ENCODE data around the gene BEND5. TPM values are rescaled to one million over a fixed set of nuclear protein-coding genes. Genes with fewer than 3 reads are reported as not detected.

Gene BEND5
- total and polyA plus RNA-seq, 12 donors: 1.2 to 9.1 (median 4.3) TPM

GRCh38 chr1:48803474-48803873, 26.8 kb upstream of the BEND5 start:
- Histone ChIP-seq H3K4me1 (no peaks in the 10 kb centered on the region), H3K27ac (no peak overlapping the region), H3K4me3 (no peak overlapping the region), H3K27me3 (peaks cover 0 to 40% (median 7%) of the 10 kb centered on the region in 7 donors), H3K9me3 (no peaks in the 10 kb centered on the region), H3K36me3 (no peaks in the 10 kb centered on the region)
- ATAC-seq: no peak
- TF ChIP-seq, protein P1, sequence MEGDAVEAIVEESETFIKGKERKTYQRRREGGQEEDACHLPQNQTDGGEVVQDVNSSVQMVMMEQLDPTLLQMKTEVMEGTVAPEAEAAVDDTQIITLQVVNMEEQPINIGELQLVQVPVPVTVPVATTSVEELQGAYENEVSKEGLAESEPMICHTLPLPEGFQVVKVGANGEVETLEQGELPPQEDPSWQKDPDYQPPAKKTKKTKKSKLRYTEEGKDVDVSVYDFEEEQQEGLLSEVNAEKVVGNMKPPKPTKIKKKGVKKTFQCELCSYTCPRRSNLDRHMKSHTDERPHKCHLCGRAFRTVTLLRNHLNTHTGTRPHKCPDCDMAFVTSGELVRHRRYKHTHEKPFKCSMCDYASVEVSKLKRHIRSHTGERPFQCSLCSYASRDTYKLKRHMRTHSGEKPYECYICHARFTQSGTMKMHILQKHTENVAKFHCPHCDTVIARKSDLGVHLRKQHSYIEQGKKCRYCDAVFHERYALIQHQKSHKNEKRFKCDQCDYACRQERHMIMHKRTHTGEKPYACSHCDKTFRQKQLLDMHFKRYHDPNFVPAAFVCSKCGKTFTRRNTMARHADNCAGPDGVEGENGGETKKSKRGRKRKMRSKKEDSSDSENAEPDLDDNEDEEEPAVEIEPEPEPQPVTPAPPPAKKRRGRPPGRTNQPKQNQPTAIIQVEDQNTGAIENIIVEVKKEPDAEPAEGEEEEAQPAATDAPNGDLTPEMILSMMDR (IDR thresholded peaks at IDR 0.05): no peak
- no peak for DNase-seq
- intact Hi-C loops (cut with DNase I): loop anchor here in 1 of 10 donors (10.0 kb wide), 1 partner anchor 229 kb away; no protein-coding TSS in a partner anchor

DNA sequence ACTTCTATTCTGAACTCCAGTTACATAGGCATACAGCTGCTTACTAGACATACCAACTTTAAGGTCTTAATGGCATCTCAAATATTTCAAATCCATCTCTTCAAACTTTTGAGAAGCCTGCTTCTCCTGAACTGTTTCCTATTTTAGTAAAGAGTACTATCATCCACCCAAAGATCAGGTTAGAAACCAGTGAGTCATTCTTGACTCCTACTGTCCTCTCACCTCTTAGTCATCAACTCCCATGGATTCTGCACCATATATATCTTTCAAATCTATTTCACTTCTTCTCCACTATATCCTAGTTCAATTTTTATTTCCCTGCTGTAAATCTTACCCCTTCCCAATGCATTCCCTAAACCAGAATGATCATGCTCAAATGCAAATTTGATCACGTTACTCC, 18.1 kb upstream of the BEND5 start:
- no peak for ATAC-seq
- 2 to 53% methylated on average over 1 of the region's 1 CpG for WGBS, 2 donors
- intact Hi-C loops (cut with DNase I): no loop called here

GRCh38 chr1:48793863-48794262, 17.2 kb upstream of the BEND5 start:
- DNase-seq (no peak), ATAC-seq (no peak)
- Histone ChIP-seq H3K9me3 (no peaks in the 10 kb centered on the region), H3K36me3 (no peaks in the 10 kb centered on the region), H3K27me3 (peaks cover 0 to 15% (median 0%) of the 10 kb centered on the region in 7 donors), H3K27ac (no peak overlapping the region), H3K4me1 (no peaks in the 10 kb centered on the region), H3K4me3 (no peak overlapping the region)
- WGBS, 2 donors: 46 to 52% methylated on average over 1 of the region's 1 CpG
- TF ChIP-seq, protein P1 (IDR thresholded peaks at IDR 0.05): no peak
- intact Hi-C loops (cut with DNase I): no loop called here

More for the DNA sequence above, 18.1 kb upstream of the BEND5 start:
- TF ChIP-seq, protein P1 (IDR thresholded peaks at IDR 0.05): no peak
- no peaks in the 10 kb centered on the region for H3K9me3 ChIP-seq
- H3K4me3 ChIP-seq: no peak overlapping the region
- peaks cover 0 to 15% (median 0%) of the 10 kb centered on the region in 7 donors for H3K27me3 ChIP-seq
- no peak overlapping the region for H3K27ac ChIP-seq
- no peak for DNase-seq
- H3K36me3 ChIP-seq: no peaks in the 10 kb centered on the region
- H3K4me1 ChIP-seq: no peaks in the 10 kb centered on the region

DNA sequence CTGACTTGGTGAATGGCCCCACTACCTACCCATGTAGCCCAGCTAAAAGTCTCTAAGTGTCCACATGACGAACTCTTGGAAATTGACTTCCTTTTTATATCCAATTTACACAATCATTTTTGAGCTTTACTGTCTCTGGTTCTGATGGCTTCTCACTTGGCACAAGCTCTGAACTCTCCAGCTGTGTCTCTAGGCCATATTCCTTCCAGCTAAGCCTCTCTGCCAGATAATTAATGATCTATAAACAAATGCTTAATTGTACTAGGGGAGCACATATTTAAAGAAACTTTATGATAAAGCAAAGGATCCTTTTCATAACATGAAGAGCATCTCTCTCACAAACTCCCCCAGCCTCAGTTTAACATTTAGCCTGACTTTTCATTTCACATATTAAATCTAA, 16.3 kb upstream of the BEND5 start:
- no peaks in the 10 kb centered on the region for H3K9me3 ChIP-seq
- no peak overlapping the region for H3K4me3 ChIP-seq
- H3K27me3 ChIP-seq: peaks cover 0 to 15% (median 3%) of the 10 kb centered on the region in 7 donors
- DNase-seq (no peak), ATAC-seq (no peak)
- WGBS, 2 donors: 61 to 65% methylated on average over 1 of the region's 1 CpG
- intact Hi-C loops (cut with DNase I): no loop called here
- no peaks in the 10 kb centered on the region for H3K4me1 ChIP-seq
- H3K36me3 ChIP-seq: no peaks in the 10 kb centered on the region
- H3K27ac ChIP-seq: no peak overlapping the region
- TF ChIP-seq, protein P1 (IDR thresholded peaks at IDR 0.05): no peak

Data from heart right ventricle (tissue), 16 donors.